Measurements from ENCODE around the gene CAMTA2.

- TF ChIP-seq CTCF (conservative IDR thresholded peaks at IDR 0.05 in 1 of 2, IDR thresholded peaks at IDR 0.05 in 1 of 2; ENCODE audit: low read depth in 1 of 2, low read length in 2 of 2) (no peak), EZH2 (IDR thresholded peaks at IDR 0.05; ENCODE audit: low read length, missing control alignments) (no peak)
These were observed 1.1 kb downstream of the CAMTA2 start for GRCh38 chr17:4986403-4986802.

Measured in fibroblast of lung (primary cell).